K562 (cell line): ENCODE measurements around the gene GLCCI1. TPM values are rescaled to one million over a fixed set of nuclear protein-coding genes. Genes with fewer than 3 reads are reported as not detected.

Experiments used
- AFF1 ChIP-seq, 2 experiments: fragments of 450-650 bp; IDR thresholded peaks; 2 replicates each; pipeline ENCODE4 v1.6.1; 2018; ENCODE audit warnings: mild to moderate bottlenecking in 2 of 2, low read depth in 1 of 2; ENCODE audit not compliant: partially characterized antibody in 2 of 2
- E2F1 ChIP-seq: sonication (generic); formaldehyde crosslinking; IDR thresholded peaks from 2 replicates; pipeline ENCODE4 v1.8.1; 2023; ENCODE audit warnings: mild to moderate bottlenecking, missing genetic modification reagents, moderate library complexity
- FIP1L1 ChIP-seq: fragments of 200-400 bp; formaldehyde crosslinking; IDR thresholded peaks from 2 replicates; pipeline ENCODE4 v1.6.1; 2018; ENCODE audit warnings: mild to moderate bottlenecking, low read depth, low read length; ENCODE audit not compliant: poor library complexity, severe bottlenecking
- MBD2 ChIP-seq: sonication (generic); IDR thresholded peaks from 2 replicates; pipeline ENCODE4 v1.6.1; 2016; ENCODE audit warnings: low read depth, borderline replicate concordance
- MEF2D ChIP-seq: conservative IDR thresholded peaks from 2 replicates; pipeline ENCODE4 v1.6.1; 2016; ENCODE audit warnings: low read depth, missing genetic modification characterization, missing compliant biosample characterization
- MTA1 ChIP-seq: fragments of 450-650 bp; IDR thresholded peaks from 2 replicates; pipeline ENCODE4 v1.6.1; 2017; ENCODE audit warnings: borderline replicate concordance
- NUFIP1 ChIP-seq: fragments of 450-650 bp; IDR thresholded peaks from 2 replicates; pipeline ENCODE4 v1.6.1; 2018; ENCODE audit not compliant: partially characterized antibody
- RBM15 ChIP-seq: fragments of 200-400 bp; formaldehyde crosslinking; IDR thresholded peaks from 2 replicates; pipeline ENCODE4 v1.6.1; 2018; ENCODE audit warnings: mild to moderate bottlenecking, low read length, moderate library complexity; ENCODE audit not compliant: insufficient read depth
- SP2 ChIP-seq: IDR thresholded peaks from 2 replicates; pipeline ENCODE4 v1.6.1; 2011; ENCODE audit warnings: mild to moderate bottlenecking, low read depth, low read length, moderate library complexity; ENCODE audit not compliant: poor library complexity, severe bottlenecking; ENCODE audit errors: extremely low read depth
- SRSF1 ChIP-seq: fragments of 200-400 bp; formaldehyde crosslinking; IDR thresholded peaks from 2 replicates; pipeline ENCODE4 v1.6.1; 2017; ENCODE audit warnings: mild to moderate bottlenecking, low read depth, low read length, moderate library complexity
- TCF7 ChIP-seq: sonication (generic); IDR thresholded peaks from 2 replicates; pipeline ENCODE4 v1.6.1; 2016; ENCODE audit warnings: antibody characterized with exemption, borderline replicate concordance
- ZNF140 ChIP-seq: fragments of 250-450 bp; sonication (Bioruptor Pico); IDR thresholded peaks from 2 replicates; pipeline ENCODE4 v1.8.0; 2021; ENCODE audit warnings: moderate library complexity, mild to moderate bottlenecking, inconsistent platforms
- ZNF384 ChIP-seq: IDR thresholded peaks from 2 replicates; pipeline ENCODE4 v1.6.1; 2012; ENCODE audit warnings: low read depth, low read length, improper control_type of control experiment
- polyA plus RNA-seq, 8 experiments: library from polyadenylated mRNA; depleted of rRNA in 4 of 8; stranded (reverse) in 5 of 8; unstranded in 3 of 8; fragments of >200 nt; fragmentation: Nextera tagmentation in 2 of 8; fragmentation: Illumina TruSeq in 1 of 8; extraction: Ambion mirVana in 2 of 8; extraction: Trizol in 1 of 8; gene quantifications; 2 replicates each; pipeline versions ENCODE4 v1.2.1 to v1.2.3, GENCODE V29; 2011 to 2014; ENCODE audit warnings: inconsistent platforms in 1 of 8, missing spikeins in 1 of 8
- total RNA-seq, 7 experiments: library from RNA; depleted of rRNA in 6 of 7; stranded (reverse); fragments of >200 nt in 6 of 7; fragmentation: Illumina TruSeq in 2 of 7; extraction: Trizol in 2 of 7; gene quantifications; 2 replicates each; pipeline versions ENCODE4 v1.2.1 to v1.2.3, GENCODE V29; 2011 to 2021; ENCODE audit warnings: low replicate concordance in 1 of 7
- TF ChIP-seq, protein P1 (sequence below): sonication (generic); formaldehyde crosslinking; IDR thresholded peaks from 2 replicates; pipeline ENCODE4 v1.8.0; 2022; ENCODE audit warnings: missing genetic modification reagents, mild to moderate bottlenecking, borderline replicate concordance
- TF ChIP-seq, protein P2 (sequence below): IDR thresholded peaks from 2 replicates; pipeline ENCODE4 v1.6.1; 2016; ENCODE audit warnings: missing genetic modification characterization, missing compliant biosample characterization
- TF ChIP-seq, protein P3 (sequence below): sonication (generic); formaldehyde crosslinking; IDR thresholded peaks from 2 replicates; pipeline ENCODE4 v1.8.0; 2022; ENCODE audit warnings: mild to moderate bottlenecking, missing genetic modification reagents

Gene GLCCI1
- total and polyA plus RNA-seq, 9 of the 15 experiments (the other 6 are each of a cell fraction or from before 2014, with no cell fraction given) = 2.7 to 11.9 (median 7.2) TPM

DNA sequence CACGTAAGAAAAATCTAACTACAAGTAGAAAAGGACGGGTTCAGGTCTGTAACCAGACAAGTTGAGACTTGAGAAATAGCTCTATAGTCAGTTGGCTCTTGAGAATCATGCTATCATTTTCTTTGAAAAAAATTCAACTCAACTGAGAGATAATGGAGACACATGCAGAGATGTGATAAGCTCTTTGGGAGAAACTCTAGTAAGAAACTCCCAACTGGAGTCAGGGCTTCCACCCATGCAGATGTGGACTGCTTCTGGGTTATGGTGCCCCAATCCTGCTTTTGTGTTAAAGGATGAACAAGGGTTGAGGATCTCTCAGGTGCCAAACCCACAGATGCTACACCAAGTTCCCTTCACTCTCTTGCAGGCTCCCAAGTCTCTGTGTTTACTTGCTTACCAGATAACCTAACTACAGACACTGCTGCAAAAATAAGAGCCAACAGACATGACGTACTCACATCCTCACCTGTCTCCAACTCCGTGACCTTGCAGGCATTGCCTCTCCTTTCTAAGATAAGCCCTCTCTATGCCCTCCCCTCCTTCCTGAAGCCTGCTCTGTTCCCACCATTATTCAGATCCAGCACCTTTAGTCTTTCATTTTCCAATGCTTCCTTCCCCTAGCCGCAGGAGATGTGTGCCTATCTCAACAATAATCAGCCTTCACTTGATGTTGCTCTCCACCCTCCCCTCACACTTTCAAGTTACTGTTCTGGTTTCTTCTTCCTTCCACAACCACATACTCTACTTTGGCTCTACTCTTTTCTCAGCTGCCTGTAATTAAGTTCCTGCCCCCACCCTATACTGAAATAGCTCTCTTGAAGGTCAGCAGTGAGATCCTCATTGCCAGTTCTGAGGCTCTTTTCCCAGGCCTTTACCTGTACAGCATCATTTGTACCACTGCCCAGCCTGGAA lies 163.4 kb downstream of the GLCCI1 start (continued):
- no peak for TF ChIP-seq AFF1 (IDR thresholded peaks at IDR 0.05; ENCODE audit: low read depth in 1 of 2, partially characterized antibody in 2 of 2)
- no peak for TF ChIP-seq NUFIP1
- no peak for TF ChIP-seq RBM15
- TF ChIP-seq MTA1 = no peak
- no peak for TF ChIP-seq ZNF140 (CRISPR knock-in tag)
- TF ChIP-seq, protein P1, sequence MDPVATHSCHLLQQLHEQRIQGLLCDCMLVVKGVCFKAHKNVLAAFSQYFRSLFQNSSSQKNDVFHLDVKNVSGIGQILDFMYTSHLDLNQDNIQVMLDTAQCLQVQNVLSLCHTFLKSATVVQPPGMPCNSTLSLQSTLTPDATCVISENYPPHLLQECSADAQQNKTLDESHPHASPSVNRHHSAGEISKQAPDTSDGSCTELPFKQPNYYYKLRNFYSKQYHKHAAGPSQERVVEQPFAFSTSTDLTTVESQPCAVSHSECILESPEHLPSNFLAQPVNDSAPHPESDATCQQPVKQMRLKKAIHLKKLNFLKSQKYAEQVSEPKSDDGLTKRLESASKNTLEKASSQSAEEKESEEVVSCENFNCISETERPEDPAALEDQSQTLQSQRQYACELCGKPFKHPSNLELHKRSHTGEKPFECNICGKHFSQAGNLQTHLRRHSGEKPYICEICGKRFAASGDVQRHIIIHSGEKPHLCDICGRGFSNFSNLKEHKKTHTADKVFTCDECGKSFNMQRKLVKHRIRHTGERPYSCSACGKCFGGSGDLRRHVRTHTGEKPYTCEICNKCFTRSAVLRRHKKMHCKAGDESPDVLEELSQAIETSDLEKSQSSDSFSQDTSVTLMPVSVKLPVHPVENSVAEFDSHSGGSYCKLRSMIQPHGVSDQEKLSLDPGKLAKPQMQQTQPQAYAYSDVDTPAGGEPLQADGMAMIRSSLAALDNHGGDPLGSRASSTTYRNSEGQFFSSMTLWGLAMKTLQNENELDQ (CRISPR knock-in tag) = no peak
- TF ChIP-seq ZNF384 = peak; percentile 89
- no peak for TF ChIP-seq TCF7
- TF ChIP-seq FIP1L1 = no peak
- no peak for TF ChIP-seq SRSF1
- no peak for TF ChIP-seq MBD2
- TF ChIP-seq SP2 = no peak
- TF ChIP-seq E2F1 = no peak
- TF ChIP-seq, protein P2, sequence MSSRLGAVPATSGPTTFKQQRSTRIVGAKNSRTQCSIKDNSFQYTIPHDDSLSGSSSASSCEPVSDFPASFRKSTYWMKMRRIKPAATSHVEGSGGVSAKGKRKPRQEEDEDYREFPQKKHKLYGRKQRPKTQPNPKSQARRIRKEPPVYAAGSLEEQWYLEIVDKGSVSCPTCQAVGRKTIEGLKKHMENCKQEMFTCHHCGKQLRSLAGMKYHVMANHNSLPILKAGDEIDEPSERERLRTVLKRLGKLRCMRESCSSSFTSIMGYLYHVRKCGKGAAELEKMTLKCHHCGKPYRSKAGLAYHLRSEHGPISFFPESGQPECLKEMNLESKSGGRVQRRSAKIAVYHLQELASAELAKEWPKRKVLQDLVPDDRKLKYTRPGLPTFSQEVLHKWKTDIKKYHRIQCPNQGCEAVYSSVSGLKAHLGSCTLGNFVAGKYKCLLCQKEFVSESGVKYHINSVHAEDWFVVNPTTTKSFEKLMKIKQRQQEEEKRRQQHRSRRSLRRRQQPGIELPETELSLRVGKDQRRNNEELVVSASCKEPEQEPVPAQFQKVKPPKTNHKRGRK (tag) = no peak
- TF ChIP-seq, protein P3, sequence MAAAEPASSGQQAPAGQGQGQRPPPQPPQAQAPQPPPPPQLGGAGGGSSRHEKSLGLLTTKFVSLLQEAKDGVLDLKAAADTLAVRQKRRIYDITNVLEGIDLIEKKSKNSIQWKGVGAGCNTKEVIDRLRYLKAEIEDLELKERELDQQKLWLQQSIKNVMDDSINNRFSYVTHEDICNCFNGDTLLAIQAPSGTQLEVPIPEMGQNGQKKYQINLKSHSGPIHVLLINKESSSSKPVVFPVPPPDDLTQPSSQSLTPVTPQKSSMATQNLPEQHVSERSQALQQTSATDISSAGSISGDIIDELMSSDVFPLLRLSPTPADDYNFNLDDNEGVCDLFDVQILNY (CRISPR knock-in tag) = no peak
- TF ChIP-seq MEF2D (tag) = no peak
